Measurements from ENCODE around the gene ANKS1A.

Gene ANKS1A

DNA sequence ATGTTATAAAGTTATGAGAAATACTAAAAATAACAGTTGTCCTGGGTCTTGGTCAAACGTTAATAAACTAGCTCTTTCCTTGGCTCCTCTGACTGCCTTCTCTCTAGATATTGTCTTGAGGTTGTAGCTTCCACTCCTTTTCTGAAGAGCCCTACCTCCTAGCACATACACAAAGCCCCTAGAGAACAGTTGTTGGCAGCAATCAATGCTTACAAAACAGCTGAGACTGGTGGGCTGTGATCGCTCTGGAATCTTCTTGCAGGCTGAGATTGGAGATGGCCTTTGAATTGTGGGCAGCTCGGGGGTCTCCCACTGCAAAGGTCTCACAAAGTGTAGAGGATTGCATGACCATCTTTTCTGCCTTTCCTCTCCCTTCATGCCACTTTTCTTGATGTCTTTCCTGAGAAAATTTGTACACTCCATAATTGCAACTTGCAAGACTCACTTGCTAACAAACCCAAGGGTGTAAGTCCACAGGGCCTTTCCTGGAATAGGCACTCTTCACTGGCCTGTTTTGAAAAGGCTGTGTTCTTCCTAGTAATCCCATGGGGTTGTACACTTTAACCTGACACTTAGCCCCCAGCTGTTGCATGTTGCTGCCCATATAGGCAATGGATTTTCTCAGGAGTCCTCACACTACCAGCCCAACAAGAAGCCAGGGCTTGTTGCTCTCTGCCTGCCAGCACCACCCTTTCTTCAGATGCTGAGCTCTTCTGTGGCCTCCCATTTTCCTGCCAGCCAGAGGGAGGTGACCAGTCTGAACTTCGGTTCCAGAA lies 152.2 kb downstream of the ANKS1A start:
- DNase-seq (ENCODE audit: low read depth): no peak

- no peak for DNase-seq (ENCODE audit: low read depth)
Observed at GRCh38 chr6:35042031-35042815, 153.2 kb downstream of the ANKS1A start.

GRCh38 chr6:35043381-35044130 lies 154.5 kb downstream of the ANKS1A start:
- DNase-seq (ENCODE audit: low read depth): no peak

DNA sequence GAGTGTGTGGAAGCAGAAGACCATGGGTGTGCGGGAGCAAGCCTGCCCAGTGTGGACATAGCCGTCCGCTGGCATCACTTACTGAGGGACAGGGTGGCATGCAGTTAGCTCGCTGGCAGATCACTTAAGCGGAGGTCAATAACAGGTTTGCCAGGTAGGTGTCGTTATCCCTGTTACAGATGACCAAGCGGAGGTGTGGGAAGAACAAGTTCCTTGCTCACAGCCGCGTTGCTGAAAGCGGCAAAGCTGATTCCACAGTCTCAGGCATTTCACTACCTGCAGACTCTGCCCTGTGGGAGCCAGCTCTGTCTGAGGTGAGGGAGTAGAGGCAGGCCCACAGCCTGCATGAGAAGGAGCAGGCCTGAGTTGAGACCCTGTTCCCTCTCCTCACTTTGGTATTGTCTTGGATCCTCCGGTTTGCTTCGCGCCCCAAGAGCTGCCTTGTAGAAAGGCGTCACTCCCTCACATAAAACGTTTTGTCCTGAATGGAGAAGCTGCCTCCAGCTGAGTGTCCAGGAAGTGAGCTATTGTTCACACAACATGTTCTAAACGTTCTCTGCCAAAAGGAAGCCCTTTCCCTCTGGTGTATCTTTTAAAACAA lies 155.2 kb downstream of the ANKS1A start:
- DNase-seq (ENCODE audit: low read depth): no peak

DNA sequence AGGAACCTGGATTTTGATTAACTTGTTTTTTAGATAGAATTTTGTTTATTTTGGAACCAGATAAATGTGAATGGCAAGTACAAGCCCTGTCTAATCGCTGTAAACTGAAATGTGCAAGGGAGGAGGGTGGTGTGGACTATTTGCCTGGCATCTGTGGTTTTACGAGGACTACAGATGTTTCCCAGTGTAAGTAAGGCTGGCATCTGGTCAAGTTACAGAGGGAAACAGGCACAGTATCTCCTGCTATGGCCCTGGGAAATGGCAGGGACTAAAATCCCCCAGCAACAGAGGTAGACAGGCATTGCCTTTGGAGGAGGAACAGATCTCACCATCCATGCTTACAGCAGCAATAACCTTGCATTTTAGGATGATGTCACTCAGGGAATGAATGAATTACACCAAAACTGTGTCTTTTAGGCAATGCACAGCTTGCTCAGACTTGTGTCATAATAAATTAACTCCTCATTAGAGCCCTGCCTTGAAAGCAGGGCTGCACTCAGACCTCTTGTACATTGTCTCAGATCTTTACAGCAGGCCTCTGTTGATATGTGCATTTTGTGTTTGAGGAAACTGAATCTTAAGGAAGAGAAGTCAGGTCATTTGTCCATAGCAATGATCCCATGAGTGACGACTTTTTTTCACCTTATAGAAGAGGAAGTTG lies 155.8 kb downstream of the ANKS1A start:
- DNase-seq (ENCODE audit: low read depth): no peak

DNA sequence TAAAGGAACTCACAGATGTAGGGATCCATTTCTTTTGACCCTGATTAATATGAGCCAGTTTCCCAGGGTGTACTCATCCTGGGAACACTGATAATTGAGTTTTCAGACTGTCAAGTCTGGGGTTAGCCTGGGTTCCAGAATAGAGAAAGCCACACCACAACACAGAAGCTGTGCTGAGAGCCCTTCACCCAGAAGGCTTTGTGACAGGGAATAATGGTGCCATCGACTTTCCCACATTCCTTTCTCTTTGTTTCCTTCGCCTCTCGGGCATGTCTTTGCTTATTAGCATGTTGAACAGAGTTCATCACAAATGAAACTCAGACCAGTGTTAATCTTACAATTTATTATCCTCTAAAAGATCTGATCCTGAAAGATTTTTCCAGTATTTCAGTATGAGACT lies 157.0 kb downstream of the ANKS1A start:
- no peak for DNase-seq (ENCODE audit: low read depth)

DNA sequence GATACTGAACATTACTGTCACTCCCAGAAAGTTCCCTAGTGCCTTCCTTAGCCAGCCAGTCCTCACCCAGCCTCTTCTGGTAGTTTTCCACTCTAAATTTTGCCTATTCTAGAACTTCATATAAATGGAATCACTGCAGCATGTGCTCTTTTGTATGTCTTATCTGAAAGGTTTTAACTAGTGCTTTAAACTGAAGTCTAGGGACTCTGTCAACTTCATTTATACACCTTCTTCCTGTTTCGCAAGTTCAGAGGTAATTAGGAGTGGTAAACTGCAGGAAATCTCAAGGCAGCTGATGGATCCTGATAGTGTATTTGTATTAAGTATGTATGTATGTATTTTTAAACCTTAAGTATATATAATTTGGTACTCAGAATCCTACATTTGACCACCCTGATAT lies 157.8 kb downstream of the ANKS1A start:
- no peak for DNase-seq (ENCODE audit: low read depth)

GRCh38 chr6:35047265-35048011 lies 158.4 kb downstream of the ANKS1A start:
- no peak for DNase-seq (ENCODE audit: low read depth)

DNA sequence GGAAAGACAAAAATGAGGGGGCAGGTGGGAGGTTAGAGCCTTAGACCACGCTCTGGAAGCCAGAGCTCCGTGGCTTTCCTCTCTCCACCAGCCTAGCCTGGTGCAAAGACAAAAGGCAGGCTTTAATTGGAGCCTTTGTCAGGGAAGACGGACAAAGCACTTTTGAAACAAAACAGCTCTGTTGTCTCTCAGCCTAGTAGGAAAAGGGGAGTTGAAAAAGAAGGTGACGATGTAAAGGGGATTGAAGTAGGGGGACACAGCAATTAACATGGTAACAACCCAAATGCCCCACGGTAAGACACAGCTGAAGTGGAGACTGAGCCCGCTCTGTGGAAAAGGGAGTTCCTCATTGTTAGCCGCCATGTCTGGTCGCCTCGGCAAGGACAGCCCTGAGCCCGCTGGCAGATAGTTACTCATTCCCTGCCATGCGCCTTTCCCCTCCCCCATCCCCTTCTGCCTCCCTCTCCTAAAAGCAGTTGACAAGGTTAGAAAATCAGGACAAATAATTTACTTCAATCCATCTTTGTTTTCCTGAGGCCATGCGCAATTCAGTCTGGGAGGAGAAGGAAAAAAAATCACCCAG lies 159.1 kb downstream of the ANKS1A start:
- no peak for DNase-seq (ENCODE audit: low read depth)

- DNase-seq (ENCODE audit: low read depth): no peak
Observed at GRCh38 chr6:35048631-35049083, 159.6 kb downstream of the ANKS1A start.

- no peak for DNase-seq (ENCODE audit: low read depth)
Observed at GRCh38 chr6:35049156-35049735, 160.2 kb downstream of the ANKS1A start.

DNA sequence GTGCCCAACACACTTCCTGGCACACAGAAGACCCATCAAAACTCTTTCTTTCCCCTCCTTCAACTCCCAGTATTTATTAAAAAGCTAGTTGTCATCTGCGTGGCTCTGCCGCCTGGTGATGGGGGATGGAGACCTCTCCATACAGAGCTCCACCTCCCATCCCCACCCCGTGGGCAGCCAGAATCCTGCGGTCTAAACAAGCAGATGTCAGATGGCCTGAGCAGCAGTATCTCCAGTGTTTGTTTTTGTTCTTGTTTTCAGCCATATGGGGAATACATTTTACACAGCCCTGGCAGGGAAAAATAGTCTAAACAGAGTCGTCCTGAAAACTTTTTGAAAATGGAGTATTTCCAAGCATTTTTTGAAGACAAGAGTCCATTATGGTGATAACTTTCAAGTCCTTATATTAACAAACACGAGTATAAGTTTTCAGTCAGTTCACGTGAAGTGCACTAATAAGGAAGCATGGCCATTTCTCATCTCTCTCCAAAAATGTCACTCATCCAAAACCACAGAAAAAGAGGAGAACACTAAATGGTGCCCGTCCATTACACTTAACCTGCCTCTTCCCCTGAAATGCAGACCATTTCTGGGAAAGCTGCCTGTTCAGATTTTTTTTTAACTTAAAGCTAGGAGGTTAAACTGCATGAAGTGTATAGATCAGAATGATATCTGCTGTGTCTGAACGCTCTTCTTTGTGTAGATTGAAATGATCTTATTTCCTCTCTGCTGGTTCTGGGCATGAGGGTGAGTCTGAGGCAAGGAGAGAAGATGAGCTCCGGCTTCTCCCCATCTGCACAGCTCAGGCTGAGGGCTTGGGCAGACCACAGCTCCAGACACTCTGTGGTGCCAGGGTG lies 161.1 kb downstream of the ANKS1A start:
- DNase-seq (ENCODE audit: low read depth): no peak

- no peak for DNase-seq (ENCODE audit: low read depth)
Observed at GRCh38 chr6:35050757-35051330, 161.8 kb downstream of the ANKS1A start.

DNA sequence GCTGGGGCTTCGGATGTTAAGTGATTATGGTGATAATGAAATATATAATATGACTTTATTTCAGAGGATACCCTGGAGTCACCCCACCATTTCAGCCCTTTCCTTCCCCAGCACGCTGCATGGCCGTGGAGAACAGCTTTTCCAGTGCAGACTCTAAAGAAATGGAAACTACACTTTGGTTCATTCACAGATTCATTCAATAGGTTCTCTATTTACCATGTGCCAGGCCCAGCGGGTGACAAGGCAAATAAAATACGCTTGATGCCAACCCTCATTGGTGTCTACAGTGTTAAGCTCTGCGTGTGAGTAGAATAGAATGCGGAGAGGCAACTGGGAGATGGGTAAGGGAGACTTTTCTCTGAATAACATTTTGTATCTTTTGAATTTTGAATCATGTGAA lies 162.3 kb downstream of the ANKS1A start:
- DNase-seq (ENCODE audit: low read depth): no peak

GRCh38 chr6:35051997-35052583 lies 163.0 kb downstream of the ANKS1A start:
- no peak for DNase-seq (ENCODE audit: low read depth)

- DNase-seq (ENCODE audit: low read depth): no peak
Observed at GRCh38 chr6:35052694-35053565, 163.9 kb downstream of the ANKS1A start.

- DNase-seq (ENCODE audit: low read depth): no peak
Observed at GRCh38 chr6:35053701-35054100, 164.6 kb downstream of the ANKS1A start.
